Panc1 (cell line): ENCODE measurements around the gene MVP.
A peak's percentile ranks its signal among the peaks of the same experiment; 100 is the strongest.

Experiments
- POLR2AphosphoS5 ChIP-seq: IDR thresholded peaks from 2 replicates; pipeline ENCODE4 v1.6.1; 2012; ENCODE audit warnings: mild to moderate bottlenecking, low read depth, low read length, moderate library complexity
- SIN3A ChIP-seq: IDR thresholded peaks from 2 replicates; pipeline ENCODE4 v1.6.1; 2012; ENCODE audit warnings: low read depth, mild to moderate bottlenecking, low read length, moderate library complexity, borderline replicate concordance; ENCODE audit not compliant: insufficient read depth
- TCF7L2 ChIP-seq: IDR thresholded peaks from 2 replicates; pipeline ENCODE4 v1.6.1; 2011; ENCODE audit warnings: mild to moderate bottlenecking, low read depth, low read length, inconsistent platforms
- TF ChIP-seq, protein P1 (sequence below): fragments of 450-650 bp; IDR thresholded peaks from 2 replicates; pipeline ENCODE4 v1.5.1; 2017; ENCODE audit warnings: mild to moderate bottlenecking
- TF ChIP-seq, protein P2 (sequence below), 2 experiments: IDR thresholded peaks; 2 replicates each; pipeline ENCODE4 v1.6.1; 2011 to 2012; ENCODE audit warnings: low read depth in 2 of 2, control low read depth in 1 of 2, low read length in 1 of 2, mild to moderate bottlenecking in 1 of 2, moderate library complexity in 1 of 2; ENCODE audit not compliant: insufficient read depth in 1 of 2

DNA sequence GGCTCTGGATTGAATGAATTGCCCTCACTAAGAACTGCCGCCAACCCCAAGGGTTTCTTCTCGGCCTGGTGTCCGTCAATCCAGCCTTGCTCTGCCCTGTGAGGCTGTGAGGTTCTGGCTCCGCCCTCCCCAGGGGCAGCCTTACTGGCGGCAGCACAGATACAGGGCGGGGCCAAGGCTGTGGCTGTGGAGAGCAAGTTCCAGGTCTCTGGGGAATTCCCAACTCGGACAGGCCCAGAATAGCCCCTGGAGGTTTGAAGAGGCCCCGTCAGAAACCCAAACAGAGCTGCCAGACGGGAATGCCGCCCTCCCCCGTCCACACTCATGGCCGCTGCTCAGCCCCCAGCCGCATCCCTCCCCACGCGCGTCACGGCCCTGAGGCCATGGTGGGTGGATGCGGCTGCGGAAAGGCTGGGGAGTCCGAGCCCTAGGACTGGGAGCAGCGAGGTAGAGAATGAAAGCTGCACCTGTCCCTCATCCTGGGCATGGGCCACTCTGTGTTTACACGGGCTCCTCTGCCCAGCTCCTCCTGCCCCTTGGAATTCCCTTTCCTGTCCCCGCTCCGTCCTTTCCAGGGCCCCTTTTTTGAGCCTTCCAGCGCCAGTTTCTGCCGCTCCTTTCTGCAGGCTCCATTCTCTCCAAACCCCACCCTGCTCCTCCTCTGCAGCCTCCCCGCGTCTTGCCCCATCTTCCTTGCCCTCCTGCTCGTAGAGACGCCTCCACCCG, 8.9 kb upstream of the MVP start:
- TF ChIP-seq, protein P1, sequence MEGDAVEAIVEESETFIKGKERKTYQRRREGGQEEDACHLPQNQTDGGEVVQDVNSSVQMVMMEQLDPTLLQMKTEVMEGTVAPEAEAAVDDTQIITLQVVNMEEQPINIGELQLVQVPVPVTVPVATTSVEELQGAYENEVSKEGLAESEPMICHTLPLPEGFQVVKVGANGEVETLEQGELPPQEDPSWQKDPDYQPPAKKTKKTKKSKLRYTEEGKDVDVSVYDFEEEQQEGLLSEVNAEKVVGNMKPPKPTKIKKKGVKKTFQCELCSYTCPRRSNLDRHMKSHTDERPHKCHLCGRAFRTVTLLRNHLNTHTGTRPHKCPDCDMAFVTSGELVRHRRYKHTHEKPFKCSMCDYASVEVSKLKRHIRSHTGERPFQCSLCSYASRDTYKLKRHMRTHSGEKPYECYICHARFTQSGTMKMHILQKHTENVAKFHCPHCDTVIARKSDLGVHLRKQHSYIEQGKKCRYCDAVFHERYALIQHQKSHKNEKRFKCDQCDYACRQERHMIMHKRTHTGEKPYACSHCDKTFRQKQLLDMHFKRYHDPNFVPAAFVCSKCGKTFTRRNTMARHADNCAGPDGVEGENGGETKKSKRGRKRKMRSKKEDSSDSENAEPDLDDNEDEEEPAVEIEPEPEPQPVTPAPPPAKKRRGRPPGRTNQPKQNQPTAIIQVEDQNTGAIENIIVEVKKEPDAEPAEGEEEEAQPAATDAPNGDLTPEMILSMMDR: no peak
- TF ChIP-seq POLR2AphosphoS5 (peak; percentile 94), SIN3A (peak; percentile 99), TCF7L2 (0 out of 2 replicates have a peak, but pooled peaks have one; percentile 45)
- TF ChIP-seq, protein P2, sequence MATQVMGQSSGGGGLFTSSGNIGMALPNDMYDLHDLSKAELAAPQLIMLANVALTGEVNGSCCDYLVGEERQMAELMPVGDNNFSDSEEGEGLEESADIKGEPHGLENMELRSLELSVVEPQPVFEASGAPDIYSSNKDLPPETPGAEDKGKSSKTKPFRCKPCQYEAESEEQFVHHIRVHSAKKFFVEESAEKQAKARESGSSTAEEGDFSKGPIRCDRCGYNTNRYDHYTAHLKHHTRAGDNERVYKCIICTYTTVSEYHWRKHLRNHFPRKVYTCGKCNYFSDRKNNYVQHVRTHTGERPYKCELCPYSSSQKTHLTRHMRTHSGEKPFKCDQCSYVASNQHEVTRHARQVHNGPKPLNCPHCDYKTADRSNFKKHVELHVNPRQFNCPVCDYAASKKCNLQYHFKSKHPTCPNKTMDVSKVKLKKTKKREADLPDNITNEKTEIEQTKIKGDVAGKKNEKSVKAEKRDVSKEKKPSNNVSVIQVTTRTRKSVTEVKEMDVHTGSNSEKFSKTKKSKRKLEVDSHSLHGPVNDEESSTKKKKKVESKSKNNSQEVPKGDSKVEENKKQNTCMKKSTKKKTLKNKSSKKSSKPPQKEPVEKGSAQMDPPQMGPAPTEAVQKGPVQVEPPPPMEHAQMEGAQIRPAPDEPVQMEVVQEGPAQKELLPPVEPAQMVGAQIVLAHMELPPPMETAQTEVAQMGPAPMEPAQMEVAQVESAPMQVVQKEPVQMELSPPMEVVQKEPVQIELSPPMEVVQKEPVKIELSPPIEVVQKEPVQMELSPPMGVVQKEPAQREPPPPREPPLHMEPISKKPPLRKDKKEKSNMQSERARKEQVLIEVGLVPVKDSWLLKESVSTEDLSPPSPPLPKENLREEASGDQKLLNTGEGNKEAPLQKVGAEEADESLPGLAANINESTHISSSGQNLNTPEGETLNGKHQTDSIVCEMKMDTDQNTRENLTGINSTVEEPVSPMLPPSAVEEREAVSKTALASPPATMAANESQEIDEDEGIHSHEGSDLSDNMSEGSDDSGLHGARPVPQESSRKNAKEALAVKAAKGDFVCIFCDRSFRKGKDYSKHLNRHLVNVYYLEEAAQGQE (IDR thresholded peaks at IDR 0.05; ENCODE audit: insufficient read depth in 1 of 2, low read depth in 2 of 2, low read length in 1 of 2): no peak
